ENCODE results near the gene TEX36.

DNA sequence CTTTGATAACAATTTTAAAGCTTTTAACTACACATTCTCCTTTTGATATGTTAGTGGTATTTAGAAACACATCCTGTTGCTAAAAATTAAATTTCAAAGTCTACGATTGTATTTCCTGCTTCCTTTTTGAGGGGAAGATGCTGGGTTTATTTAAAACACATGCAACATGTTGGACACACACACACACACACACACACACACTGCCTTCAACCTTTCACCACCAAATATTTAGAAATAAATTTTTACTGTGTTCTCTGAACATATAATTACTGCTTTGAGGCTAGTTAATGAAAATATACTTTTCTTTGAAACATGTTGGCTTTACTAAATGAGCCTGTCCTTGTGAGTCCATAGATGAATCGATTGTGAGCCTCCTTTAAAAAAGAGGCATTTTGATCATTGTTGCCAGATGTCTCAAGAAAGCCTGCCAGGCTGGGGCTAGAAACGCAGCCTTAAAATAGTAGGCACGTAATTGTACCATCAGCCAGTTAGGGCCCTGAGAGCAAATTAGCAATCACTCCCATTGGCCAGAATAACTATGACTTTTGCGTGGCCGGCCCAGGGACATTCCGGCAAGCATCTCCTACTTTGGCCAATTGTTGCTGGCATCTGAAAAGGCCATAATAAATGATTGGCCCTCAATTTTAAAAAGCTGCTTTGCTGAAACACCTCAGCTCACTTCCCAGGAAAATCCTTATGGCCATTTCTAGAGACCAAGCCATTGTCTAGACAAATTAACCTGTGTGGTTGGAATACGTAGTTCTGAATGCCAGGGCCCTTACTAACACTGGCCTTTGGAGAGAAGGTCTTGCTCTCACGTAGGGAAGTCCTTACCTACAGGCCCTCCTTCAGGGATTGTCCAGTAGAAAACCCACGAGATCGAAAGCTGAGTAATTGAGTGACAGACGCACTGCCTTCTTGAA, 9.9 kb upstream of the TEX36 start:
- TF ChIP-seq, protein P1, sequence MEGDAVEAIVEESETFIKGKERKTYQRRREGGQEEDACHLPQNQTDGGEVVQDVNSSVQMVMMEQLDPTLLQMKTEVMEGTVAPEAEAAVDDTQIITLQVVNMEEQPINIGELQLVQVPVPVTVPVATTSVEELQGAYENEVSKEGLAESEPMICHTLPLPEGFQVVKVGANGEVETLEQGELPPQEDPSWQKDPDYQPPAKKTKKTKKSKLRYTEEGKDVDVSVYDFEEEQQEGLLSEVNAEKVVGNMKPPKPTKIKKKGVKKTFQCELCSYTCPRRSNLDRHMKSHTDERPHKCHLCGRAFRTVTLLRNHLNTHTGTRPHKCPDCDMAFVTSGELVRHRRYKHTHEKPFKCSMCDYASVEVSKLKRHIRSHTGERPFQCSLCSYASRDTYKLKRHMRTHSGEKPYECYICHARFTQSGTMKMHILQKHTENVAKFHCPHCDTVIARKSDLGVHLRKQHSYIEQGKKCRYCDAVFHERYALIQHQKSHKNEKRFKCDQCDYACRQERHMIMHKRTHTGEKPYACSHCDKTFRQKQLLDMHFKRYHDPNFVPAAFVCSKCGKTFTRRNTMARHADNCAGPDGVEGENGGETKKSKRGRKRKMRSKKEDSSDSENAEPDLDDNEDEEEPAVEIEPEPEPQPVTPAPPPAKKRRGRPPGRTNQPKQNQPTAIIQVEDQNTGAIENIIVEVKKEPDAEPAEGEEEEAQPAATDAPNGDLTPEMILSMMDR (conservative IDR thresholded peaks at IDR 0.05; ENCODE audit: low read depth, low read length) = no peak
- TF ChIP-seq EZH2 (IDR thresholded peaks at IDR 0.05; ENCODE audit: borderline replicate concordance, low read depth, low read length, poor library complexity, severe bottlenecking) = no peak
